Right ventricle myocardium inferior (tissue), 1 donor: Measurements from ENCODE around the gene SH2D4B. TPM values are rescaled to one million over a fixed set of nuclear protein-coding genes. Genes with fewer than 3 reads are reported as not detected.

Experiments
- ATAC-seq: fragments of 200-7000 bp; cut with Tn5 transposase; one replicate; pipeline ENCODE4 v1.9.1; 2020; ENCODE audit warnings: mild to moderate bottlenecking, moderate library complexity
- DNase-seq: peaks from one replicate; pipeline ENCODE4 v3.0.0; 2021; ENCODE audit errors: missing footprints
- intact Hi-C: fragments of 100-400 bp; cut with DNase I; formaldehyde crosslinking; loops from one replicate; pipeline ENCODE4 v1.11.0; 2022
- total RNA-seq: library from RNA; stranded (reverse); fragmentation: NEBNext Ultra II Directional; extraction: Animal tissue kit (Norgen Biotek cat#: 25700); gene quantifications from one replicate; pipeline ENCODE4 v1.2.1, GENCODE V29; 2021
- donor health status: DM: no; HTN: yes; CAD: no; lungs with severe emphysema.

The SH2D4B gene
- total RNA-seq, 1 donor from 2014 or later: not detected

DNA sequence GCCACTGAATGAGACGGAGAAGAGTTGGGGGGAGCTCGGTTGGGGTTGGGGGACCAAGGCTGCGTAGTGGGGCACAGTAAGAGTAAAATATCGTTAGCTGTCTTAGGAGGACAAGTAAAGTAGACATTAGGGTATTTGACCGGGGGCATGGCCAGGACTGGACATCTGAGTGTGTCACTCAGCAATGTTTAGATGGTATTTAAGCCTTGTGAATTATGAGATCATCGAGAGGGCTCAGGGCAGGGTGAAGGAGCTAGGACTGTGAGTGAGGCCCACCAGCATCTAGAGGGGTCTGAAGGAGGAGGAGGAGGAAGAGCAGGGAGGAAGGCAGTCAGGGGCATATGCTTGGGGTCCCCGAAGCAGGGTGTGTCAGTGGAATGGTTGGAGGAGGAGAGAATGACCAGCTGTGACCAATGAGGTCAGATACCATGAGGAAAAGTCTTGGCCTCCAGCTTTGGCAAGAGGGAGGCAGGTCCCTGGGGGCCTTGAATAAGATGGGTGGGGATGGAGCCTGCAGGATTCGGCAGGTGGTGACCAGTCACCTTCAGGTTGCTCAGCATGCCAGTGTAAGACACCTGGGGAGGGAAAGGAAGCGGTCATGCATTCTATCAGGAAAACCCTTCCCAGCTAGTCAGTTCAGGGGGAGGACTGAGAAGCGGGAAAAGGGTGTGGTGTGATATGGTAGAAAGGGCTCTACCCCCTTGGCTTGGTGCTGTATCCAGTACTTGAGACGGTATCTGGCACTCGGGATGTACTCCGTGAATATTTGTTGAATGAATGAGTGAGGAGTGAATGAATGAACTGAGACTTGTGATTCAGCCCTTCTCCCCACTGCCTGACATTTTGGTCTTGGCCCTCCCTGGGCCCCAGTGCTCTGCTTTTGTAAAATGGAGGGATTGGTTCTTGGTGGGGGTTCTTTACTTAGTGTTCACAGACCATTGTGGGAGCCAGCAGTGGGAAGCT is 34.8 kb upstream of the SH2D4B start:
- DNase-seq (peak; percentile 41), ATAC-seq (no peak)
- intact Hi-C loops: no loop called here

DNA sequence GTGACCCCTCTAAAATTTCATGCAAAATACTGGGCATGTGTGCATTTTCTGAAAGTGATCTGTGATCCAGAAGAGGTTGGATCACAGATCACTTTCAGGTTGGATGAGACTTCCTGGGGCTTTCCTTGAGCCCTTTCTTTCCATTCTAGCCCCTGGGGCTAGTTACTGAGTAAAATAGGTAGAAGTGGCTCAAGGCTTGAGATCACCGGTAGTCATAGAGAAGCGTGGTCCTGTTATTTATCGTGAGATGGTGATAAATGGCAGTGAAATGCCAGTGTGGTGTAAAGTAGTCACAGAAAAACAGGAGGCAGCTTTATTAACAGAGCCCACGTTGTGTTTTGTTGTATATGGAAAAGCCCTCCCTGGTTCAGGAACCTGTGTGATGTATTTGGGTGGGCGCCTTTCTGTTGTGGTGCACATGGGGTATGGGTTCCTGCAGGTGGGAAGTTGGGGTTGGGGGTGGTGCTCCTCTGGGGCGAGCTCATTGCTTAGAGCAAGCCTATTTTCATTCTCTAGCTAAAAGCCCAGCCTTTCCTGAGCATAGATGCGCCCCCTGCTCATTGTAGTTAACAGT is 34.0 kb upstream of the SH2D4B start:
- ATAC-seq (no peak), DNase-seq (no peak)
- intact Hi-C loops: loop anchor here (2.0 kb wide), 1 partner anchor 121 kb away; no protein-coding TSS in a partner anchor

DNA sequence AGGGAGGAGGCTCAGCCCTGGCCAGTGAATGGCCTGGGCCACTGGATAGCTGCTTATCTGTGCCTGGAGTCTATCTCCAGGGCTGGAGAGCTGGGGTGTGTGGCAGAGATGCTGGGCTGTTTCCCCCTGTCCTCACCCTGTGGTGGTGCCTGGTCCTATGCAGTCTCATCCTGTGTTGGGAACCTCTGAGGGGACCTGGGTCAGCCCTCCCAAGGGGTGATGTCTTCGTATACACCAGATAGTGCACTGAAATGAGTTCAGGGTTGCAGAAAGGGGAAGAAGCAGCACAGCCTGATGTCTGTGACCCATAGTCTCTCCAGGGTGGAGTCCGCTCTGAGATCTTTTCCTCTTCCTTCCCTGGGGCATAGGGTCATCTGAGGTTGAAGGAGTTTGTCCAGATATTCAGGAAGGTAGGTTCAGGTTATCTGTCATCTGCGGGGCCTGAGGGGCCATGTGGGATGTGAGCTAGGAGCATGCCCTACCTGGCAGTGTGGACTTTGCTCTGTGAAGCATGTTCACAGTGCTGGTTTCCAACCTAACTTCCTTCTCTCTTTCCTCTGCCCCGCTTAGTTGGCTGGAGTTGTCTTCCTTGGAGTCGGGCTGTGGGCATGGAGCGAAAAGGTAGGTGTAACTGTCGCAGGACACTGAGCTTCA is 33.4 kb upstream of the SH2D4B start:
- ATAC-seq (no peak), DNase-seq (peak; percentile 42)
- intact Hi-C loops: loop anchor here (2.0 kb wide), 1 partner anchor 121 kb away; no protein-coding TSS in a partner anchor

DNA sequence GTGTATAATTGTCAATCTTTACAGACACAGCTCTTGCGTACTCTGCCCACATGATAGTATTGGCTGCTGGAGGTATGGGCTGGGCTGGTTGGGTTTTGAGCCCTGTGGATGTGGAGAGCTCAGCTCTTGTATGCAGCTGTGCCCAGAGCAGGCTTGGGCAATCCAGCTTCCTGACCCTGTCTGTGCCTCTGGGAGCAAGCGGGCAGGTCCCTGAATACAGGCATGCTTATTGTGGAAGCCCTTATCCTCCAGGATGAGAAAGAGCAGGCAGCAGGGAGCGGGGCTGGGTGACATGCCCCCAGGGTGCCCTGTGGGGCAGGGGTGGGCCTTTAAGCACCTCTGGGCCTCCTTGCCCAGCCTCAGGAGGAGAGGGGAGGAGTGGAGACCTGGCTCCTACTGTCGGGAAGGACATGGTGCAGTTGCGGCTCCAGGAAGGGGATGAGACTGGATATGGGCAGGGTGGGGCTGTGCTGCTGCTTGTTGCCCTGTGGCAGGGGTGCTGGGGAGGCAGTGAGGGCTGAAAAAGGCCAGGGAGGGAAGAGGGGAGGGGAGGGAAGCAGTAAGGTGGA is 32.7 kb upstream of the SH2D4B start:
- ATAC-seq (no peak), DNase-seq (peak; percentile 59)
- intact Hi-C loops: loop anchor here (1.0 to 2.0 kb wide), 2 partner anchors 61 to 122 kb away; no protein-coding TSS in a partner anchor

DNA sequence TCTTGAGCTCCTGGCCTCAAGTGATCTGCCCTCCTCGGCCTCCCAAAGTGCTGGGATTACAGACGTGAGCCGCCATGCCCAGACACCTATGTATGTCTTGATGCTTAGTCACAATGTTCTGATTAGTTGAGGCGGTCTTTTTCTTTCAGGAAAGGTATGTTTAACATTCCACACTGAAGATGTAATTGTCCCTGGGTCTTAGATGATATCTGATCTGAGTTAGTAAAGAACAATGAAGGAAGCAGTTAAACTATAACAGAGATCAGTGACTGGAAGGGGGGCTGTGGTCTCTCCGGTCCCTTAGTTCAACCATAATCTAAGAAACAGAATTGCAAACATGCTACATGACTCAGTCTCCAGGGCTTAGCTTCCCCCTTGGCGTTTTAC is 31.5 kb upstream of the SH2D4B start:
- intact Hi-C loops: no loop called here
- DNase-seq (peak; percentile 34), ATAC-seq (no peak)

DNA sequence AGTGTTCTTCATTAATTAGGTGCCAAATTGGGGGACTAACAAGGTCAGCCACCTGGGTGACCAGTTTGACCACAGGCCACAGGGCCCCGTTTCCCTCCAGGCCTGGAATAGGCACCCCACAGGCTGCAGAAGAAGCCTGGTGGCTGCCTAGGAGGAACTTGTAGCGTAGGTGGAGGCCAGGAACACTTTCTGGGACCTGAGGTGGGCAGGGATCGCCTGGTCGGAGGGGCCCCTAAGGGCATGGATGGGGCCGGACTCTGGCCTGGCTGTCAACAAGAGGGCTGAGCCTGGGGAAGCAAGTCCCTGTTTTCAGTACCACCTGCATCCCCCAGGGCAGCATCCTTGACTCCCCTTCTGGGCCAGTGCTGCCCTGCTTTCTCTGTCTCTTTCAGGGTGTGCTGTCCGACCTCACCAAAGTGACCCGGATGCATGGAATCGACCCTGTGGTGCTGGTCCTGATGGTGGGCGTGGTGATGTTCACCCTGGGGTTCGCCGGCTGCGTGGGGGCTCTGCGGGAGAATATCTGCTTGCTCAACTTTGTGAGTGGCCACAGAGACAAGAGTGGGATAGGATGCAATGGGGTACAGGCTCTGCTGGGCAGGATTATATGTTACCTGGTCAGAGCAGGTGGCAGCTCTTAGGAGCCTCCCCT is 30.7 kb upstream of the SH2D4B start:
- peak; percentile 56 for DNase-seq
- intact Hi-C loops: no loop called here

DNA sequence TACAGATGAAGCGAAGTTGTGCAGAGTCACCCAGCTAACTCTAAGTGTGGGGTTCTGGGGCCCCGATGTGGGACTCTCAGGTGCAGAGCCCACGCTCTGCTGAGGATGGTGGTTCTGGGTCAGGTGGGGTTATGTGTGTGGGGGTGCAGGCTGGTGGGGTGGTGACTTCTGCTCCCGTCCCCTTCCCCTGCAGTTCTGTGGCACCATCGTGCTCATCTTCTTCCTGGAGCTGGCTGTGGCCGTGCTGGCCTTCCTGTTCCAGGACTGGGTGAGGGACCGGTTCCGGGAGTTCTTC is 28.6 kb upstream of the SH2D4B start:
- intact Hi-C loops: no loop called here
- DNase-seq: no peak
- no peak for ATAC-seq

More for the DNA sequence above, 30.7 kb upstream of the SH2D4B start:
- no peak for ATAC-seq

DNA sequence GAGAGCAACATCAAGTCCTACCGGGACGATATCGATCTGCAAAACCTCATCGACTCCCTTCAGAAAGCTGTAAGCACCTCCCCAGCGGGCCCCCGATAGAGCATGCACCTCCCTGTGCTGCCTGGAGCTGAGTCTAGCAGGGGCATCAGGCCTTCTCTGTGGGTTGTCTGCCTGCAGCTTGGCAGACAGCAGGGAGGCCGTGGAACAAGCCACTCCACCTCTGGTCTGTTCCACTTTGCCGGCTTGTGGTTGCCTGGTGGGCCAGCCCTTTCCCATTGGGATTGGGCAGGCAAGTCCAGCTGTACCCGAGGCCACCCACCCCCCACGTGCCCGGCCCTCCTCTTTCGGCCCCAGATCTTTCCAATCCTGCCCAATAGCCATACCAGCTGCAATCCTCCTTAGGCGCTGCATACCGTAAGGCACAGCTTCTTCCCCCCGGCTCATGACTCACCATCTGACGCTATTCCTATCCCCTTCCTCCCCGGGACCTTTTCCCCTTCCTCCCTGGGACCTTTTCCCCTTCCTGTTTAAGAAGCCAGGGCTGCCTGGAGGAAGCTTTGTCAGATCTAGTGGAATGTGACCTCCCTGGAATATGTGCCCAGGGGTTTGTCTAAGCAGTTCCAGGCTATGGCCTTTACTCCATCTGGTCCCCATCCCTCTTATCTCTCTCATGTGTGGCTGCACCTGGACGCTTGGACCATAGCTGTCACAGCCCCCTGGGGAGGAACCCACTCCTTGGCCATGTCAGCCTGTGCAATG is 28.1 kb upstream of the SH2D4B start:
- ATAC-seq: peak; percentile 26
- intact Hi-C loops: no loop called here
- peak; percentile 53 for DNase-seq

DNA sequence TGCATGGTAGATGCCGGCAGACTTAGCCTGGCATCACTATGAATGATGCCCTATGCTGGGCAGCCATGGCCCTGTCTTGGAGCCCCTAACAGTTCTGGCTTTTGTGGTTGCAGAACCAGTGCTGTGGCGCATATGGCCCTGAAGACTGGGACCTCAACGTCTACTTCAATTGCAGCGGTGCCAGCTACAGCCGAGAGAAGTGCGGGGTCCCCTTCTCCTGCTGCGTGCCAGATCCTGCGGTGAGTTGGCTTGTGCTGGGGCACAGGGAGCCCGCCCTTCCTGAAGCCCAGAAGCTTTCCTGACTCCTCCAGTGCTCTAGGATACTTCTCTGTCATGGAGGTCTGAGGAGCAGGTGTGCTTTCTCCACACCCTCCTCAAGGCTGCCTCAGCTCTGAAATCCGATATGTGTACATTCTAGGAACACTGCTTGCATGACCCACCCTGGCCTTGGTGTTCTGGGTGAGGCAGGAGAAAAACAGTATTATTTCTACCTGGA is 25.6 kb upstream of the SH2D4B start:
- intact Hi-C loops: no loop called here
- DNase-seq (peak; percentile 53), ATAC-seq (no peak)

DNA sequence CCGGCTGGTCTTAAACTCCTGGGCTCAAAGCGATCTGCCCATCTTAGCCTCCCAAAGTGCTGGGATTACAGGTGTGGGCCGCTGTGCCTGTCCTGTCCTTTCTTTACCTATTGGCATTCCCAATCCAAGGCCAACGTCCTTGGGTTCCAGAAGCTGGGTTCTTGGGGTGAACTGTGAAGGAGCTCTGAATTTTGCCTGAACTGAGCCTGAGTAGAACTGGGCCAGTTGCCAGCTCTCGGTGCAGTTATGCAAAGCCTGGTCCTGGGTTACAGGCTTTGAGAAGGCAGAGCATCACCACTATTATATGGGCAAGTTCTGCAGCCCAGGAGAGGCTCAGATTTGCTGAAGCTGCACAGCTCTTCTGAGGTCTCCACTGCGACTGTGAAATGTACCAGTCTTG is 24.6 kb upstream of the SH2D4B start:
- intact Hi-C loops: no loop called here
- ATAC-seq (no peak), DNase-seq (peak; percentile 39)

DNA sequence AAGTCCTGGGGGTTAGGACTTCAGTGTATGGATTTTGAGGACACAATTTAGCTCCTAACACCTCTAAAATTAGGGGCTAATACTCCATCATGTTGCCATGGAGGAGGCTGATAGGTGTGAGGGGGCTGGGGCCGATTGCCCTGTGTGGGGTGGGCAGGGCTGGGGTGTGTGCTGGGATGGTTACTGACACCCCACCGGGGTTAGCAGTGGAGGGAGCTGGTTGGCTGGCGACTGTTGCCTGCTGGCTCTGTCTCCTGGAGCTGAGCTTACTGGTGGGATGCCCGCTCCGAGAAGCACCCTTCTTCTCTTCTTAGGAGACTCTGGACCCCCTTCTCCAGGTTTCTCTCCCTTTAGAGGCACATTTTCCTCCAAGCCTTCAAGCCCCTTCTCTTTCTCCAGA is 22.2 kb upstream of the SH2D4B start:
- intact Hi-C loops: no loop called here
- ATAC-seq (no peak), DNase-seq (peak; percentile 21)

DNA sequence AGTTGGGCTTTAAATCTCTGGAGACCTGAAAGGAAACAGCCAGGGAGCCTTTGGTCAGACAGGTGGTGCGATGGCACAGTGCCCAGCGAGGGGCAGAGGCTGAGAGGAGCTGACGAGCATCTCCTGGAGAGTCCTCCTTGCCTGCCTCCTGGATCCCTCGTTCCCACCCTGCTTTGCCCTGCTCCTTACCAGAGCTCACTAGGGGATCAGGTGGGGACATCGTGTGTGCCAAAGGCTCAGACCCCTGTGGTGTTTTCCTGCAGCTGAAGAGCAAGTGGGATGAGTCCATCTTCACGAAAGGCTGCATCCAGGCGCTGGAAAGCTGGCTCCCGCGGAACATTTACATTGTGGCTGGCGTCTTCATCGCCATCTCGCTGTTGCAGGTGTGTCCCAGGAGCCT is 21.8 kb upstream of the SH2D4B start:
- peak; percentile 58 for DNase-seq
- intact Hi-C loops: no loop called here
- ATAC-seq: no peak

DNA sequence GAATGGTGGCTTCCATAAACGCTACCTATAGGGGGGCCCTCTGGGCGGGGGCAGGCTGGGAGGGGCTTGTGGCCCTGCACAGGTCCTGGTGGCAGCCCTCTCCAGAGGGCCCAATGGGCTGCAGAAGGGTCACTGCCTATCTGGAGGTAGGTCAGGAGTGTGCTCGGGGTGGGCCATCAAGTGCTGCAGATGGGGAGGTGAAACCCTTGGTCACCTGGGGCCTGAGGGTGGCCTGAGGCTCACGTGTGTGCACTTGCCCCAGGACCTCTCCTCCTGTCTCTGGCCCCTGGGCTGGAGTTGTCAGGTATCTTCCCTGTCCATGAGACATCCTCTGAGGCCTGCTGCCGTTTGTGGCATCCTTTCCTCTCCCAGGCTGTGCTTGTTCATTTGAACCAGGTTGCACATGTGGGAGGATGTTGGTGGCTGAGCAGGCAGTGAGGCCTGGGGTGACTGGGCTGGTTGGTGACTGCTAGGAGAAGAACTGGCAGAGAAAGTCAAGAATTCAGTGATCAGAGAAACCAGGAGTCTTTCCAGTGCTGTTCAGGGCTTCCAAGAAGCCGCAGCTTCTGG is 21.1 kb upstream of the SH2D4B start:
- intact Hi-C loops: no loop called here
- ATAC-seq: no peak
- peak; percentile 45 for DNase-seq

DNA sequence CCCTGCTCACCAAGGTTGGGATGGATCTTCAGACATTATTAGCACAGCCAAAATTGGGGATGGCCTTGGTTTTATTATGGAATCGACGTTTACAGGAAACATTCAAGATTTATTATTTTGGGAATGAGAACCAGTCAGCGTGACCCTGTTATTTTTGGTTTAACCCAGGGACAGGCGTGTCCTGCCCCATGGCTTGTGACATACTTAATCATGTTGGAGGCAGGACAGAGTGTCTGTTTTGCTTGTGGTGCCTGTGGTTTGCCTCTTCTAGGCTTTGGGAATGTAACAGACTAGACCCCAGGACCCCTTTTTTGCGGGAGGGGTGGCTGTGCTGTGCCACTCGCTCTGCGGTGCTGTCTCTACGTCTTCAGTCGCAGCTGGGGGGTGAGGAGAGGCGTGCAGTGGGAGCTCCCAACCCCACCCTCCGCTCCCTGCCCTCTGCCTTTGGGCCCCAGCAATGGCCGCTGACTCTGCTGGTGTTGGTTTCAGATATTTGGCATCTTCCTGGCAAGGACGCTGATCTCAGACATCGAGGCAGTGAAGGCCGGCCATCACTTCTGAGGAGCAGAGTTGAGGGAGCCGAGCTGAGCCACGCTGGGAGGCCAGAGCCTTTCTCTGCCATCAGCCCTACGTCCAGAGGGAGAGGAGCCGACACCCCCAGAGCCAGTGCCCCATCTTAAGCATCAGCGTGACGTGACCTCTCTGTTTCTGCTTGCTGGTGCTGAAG is 20.1 kb upstream of the SH2D4B start:
- ATAC-seq: no peak
- intact Hi-C loops: no loop called here
- peak; percentile 47 for DNase-seq

DNA sequence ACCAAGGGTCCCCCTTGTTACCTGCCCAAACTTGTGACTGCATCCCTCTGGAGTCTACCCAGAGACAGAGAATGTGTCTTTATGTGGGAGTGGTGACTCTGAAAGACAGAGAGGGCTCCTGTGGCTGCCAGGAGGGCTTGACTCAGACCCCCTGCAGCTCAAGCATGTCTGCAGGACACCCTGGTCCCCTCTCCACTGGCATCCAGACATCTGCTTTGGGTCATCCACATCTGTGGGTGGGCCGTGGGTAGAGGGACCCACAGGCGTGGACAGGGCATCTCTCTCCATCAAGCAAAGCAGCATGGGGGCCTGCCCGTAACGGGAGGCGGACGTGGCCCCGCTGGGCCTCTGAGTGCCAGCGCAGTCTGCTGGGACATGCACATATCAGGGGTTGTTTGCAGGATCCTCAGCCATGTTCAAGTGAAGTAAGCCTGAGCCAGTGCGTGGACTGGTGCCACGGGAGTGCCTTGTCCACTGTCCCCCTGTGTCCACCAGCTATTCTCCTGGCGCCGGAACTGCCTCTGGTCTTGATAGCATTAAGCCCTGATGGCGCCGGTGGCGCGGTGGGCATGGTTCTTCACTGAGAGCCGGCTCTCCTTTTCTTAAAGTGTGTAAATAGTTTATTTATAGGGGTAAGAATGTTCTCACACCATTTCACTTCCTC is 19.4 kb upstream of the SH2D4B start:
- intact Hi-C loops: no loop called here
- peak; percentile 61 for DNase-seq
- peak; percentile 2 for ATAC-seq

DNA sequence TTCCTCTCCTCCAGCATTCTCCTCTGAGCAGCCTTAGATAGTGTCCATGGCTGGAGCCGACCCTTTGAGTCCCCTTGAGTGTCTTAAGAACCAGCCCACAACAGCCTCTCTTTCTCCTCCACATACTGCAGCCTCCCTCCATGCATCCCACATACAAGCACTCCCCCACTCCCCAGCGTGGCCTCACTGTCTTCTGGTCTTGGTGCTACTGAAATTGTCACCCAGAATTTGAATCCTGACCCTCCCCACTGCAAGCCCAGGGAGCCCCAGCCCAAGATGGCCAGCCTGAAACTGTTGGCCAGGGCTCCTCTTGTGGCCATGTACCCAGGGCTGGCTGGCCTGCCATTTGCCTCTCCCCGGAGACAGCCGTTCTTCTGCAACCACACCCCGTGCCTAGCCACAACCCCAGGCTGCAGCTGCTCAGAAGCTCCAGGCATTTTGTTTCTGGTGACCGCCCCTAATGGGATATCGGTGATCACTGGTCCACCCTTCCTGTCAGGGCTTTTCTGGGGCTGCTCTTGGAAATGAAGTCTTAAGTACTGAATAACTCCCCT is 18.8 kb upstream of the SH2D4B start:
- DNase-seq: peak; percentile 57
- peak; percentile 24 for ATAC-seq
- intact Hi-C loops: no loop called here
